K562 (cell line): Measurements from ENCODE around the gene RAB12. TPM values are rescaled to one million over a fixed set of nuclear protein-coding genes. Genes with fewer than 3 reads are reported as not detected.

Source experiments
- CBFB ChIP-seq: sonication (generic); formaldehyde crosslinking; IDR thresholded peaks from 2 replicates; pipeline ENCODE4 v1.4.0; 2020; ENCODE audit warnings: mild to moderate bottlenecking, missing genetic modification reagents
- E2F8 ChIP-seq: fragments of 450-650 bp; IDR thresholded peaks from 2 replicates; pipeline ENCODE4 v1.7.1; 2018; ENCODE audit warnings: mild to moderate bottlenecking, low read depth; ENCODE audit not compliant: partially characterized antibody
- ETV6 ChIP-seq, 3 experiments: fragments of 150-350 bp in 1 of 3; sonication (generic) in 1 of 3; formaldehyde crosslinking in 1 of 3; IDR thresholded peaks; 2 replicates each; pipeline versions ENCODE4 v1.6.1 to v1.8.0; 2014 to 2022; ENCODE audit warnings: borderline replicate concordance in 2 of 3, low read depth in 2 of 3, antibody characterized with exemption in 1 of 3, low read length in 1 of 3, mild to moderate bottlenecking in 1 of 3, missing genetic modification reagents in 1 of 3
- HCFC1 ChIP-seq: IDR thresholded peaks from 2 replicates; pipeline ENCODE4 v1.6.1; 2012; ENCODE audit warnings: low read depth, low read length, improper control_type of control experiment
- NFE2L1 ChIP-seq: fragments of 450-650 bp; IDR thresholded peaks from 2 replicates; pipeline ENCODE4 v1.6.1; 2016; ENCODE audit warnings: missing genetic modification characterization, low read depth, mild to moderate bottlenecking, missing compliant biosample characterization, moderate library complexity, borderline replicate concordance
- NRF1 ChIP-seq, 2 experiments: fragments of 450-650 bp; IDR thresholded peaks in 1 of 2; conservative IDR thresholded peaks in 1 of 2; 2 replicates each; pipeline ENCODE4 v1.6.1; 2014; ENCODE audit warnings: mild to moderate bottlenecking in 2 of 2
- RB1 ChIP-seq: fragments of 450-650 bp; IDR thresholded peaks from 2 replicates; pipeline ENCODE4 v1.6.1; 2017; ENCODE audit warnings: low read depth, mild to moderate bottlenecking
- SIN3B ChIP-seq: fragments of 450-650 bp; IDR thresholded peaks from 2 replicates; pipeline ENCODE4 v1.6.1; 2017; ENCODE audit warnings: low read depth, mild to moderate bottlenecking, moderate library complexity
- TAF9B ChIP-seq: fragments of 450-650 bp; IDR thresholded peaks from 2 replicates; pipeline ENCODE4 v1.6.1; 2018; ENCODE audit warnings: mild to moderate bottlenecking; ENCODE audit not compliant: partially characterized antibody
- ZBTB33 ChIP-seq: sonication (generic); formaldehyde crosslinking; IDR thresholded peaks from 2 replicates; pipeline ENCODE4 v1.8.1; 2023; ENCODE audit warnings: mild to moderate bottlenecking, missing genetic modification reagents
- ZNF277 ChIP-seq: fragments of 250-450 bp; sonication (Bioruptor Pico); IDR thresholded peaks from 2 replicates; pipeline ENCODE4 v1.8.0; 2022; ENCODE audit warnings: inconsistent platforms, mild to moderate bottlenecking, moderate library complexity, borderline replicate concordance
- polyA plus RNA-seq, 8 experiments: library from polyadenylated mRNA; depleted of rRNA in 4 of 8; stranded (reverse) in 5 of 8; unstranded in 3 of 8; fragments of >200 nt; fragmentation: Nextera tagmentation in 2 of 8; fragmentation: Illumina TruSeq in 1 of 8; extraction: Ambion mirVana in 2 of 8; extraction: Trizol in 1 of 8; gene quantifications; 2 replicates each; pipeline versions ENCODE4 v1.2.1 to v1.2.3, GENCODE V29; 2011 to 2014; ENCODE audit warnings: inconsistent platforms in 1 of 8, missing spikeins in 1 of 8
- total RNA-seq, 7 experiments: library from RNA; depleted of rRNA in 6 of 7; stranded (reverse); fragments of >200 nt in 6 of 7; fragmentation: Illumina TruSeq in 2 of 7; extraction: Trizol in 2 of 7; gene quantifications; 2 replicates each; pipeline versions ENCODE4 v1.2.1 to v1.2.3, GENCODE V29; 2011 to 2021; ENCODE audit warnings: low replicate concordance in 1 of 7
- TF ChIP-seq, protein P1 (sequence below), 3 experiments: fragments of 200-800 bp in 1 of 3; fragments of 250-450 bp in 1 of 3; fragments of 450-650 bp in 1 of 3; sonication (Bioruptor Pico) in 1 of 3; sonication (Bioruptor generic) in 1 of 3; formaldehyde crosslinking in 1 of 3; IDR thresholded peaks; 2 replicates each; pipeline versions ENCODE4 v1.6.1 to v1.8.0; 2016 to 2022; ENCODE audit warnings: mild to moderate bottlenecking in 2 of 3, missing genetic modification characterization in 2 of 3, missing compliant biosample characterization in 1 of 3, moderate library complexity in 1 of 3
- TF ChIP-seq, protein P2 (sequence below): fragments of 450-650 bp; IDR thresholded peaks from 2 replicates; pipeline ENCODE4 v1.6.1; 2016; ENCODE audit warnings: antibody characterized with exemption

Gene RAB12
- total and polyA plus RNA-seq, 9 of the 15 experiments (the other 6 are each of a cell fraction or from before 2014, with no cell fraction given) = 0.48 to 21.6 (median 18.8) TPM

DNA sequence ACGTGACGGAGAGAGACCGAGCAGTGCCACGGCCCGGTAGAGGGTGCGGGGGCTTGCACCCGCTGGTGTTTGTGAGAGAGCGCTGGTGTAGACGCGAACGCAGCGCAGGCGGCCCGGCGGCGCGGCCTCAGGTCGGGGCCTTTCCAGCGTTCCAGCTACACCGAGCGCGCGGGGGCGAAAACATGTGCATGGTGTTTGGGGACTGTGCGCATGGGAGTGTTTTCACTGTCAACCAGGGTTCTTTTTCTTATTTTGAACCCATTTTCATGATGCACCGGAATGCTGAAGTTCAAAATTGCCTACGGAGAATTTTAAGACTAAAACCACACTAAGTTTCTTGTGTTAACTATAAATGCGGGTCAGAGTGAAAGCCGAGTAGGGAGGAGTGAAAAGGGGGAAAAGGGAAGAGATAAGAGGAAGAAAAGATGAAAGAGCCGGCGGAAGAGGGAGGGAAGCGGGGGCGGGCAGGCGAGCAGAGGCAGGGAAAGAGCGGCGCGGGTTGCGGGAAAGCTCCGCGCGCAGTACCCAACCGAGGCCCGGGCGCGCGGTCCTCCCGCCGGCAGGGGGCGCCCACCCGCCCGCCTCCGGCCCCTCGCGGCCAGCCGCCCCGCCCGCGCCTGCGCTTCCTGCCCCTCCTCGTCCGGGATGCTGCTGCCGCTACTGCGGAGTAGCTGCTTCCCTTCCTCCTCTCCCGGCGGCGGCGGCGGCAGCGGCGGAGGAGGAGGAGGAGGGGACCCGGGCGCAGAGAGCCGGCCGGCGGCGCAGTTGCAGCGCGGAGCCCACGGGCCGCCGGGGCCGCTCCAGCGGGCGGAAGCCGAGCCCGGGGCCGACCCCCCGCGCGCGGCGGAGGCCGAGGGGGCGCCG, at the start of gene RAB12 (continued):
- TF ChIP-seq E2F8 (peak; percentile 31), TAF9B (no peak), ETV6 (IDR thresholded peaks at IDR 0.05; ENCODE audit: borderline replicate concordance in 1 of 2, low read depth in 2 of 2, low read length in 1 of 2) (peak; percentile 75 to 90; a peak in 3 of 4 replicates), ETV6 (CRISPR knock-in tag; IDR thresholded peaks at IDR 0.05; ENCODE audit: borderline replicate concordance) (no peak), SIN3B (peak; percentile 81), ZNF277 (CRISPR knock-in tag) (no peak), NRF1 (conservative IDR thresholded peaks at IDR 0.05 in 1 of 2, IDR thresholded peaks at IDR 0.05 in 1 of 2) (peak; percentile 67 to 81; a peak in 3 of 4 replicates), NFE2L1 (tag) (no peak), ZBTB33 (peak; percentile 66; the same call in 1 of the 2 replicates), RB1 (peak; percentile 98), CBFB (no peak), HCFC1 (peak; percentile 66)
- TF ChIP-seq, protein P1, sequence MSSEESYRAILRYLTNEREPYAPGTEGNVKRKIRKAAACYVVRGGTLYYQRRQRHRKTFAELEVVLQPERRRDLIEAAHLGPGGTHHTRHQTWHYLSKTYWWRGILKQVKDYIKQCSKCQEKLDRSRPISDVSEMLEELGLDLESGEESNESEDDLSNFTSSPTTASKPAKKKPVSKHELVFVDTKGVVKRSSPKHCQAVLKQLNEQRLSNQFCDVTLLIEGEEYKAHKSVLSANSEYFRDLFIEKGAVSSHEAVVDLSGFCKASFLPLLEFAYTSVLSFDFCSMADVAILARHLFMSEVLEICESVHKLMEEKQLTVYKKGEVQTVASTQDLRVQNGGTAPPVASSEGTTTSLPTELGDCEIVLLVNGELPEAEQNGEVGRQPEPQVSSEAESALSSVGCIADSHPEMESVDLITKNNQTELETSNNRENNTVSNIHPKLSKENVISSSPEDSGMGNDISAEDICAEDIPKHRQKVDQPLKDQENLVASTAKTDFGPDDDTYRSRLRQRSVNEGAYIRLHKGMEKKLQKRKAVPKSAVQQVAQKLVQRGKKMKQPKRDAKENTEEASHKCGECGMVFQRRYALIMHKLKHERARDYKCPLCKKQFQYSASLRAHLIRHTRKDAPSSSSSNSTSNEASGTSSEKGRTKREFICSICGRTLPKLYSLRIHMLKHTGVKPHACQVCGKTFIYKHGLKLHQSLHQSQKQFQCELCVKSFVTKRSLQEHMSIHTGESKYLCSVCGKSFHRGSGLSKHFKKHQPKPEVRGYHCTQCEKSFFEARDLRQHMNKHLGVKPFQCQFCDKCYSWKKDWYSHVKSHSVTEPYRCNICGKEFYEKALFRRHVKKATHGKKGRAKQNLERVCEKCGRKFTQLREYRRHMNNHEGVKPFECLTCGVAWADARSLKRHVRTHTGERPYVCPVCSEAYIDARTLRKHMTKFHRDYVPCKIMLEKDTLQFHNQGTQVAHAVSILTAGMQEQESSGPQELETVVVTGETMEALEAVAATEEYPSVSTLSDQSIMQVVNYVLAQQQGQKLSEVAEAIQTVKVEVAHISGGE (CRISPR knock-in tag; IDR thresholded peaks at IDR 0.05) = peak in 1 of 3 experiments; percentile 87; a peak in 2 of 6 replicates
- TF ChIP-seq, protein P2, sequence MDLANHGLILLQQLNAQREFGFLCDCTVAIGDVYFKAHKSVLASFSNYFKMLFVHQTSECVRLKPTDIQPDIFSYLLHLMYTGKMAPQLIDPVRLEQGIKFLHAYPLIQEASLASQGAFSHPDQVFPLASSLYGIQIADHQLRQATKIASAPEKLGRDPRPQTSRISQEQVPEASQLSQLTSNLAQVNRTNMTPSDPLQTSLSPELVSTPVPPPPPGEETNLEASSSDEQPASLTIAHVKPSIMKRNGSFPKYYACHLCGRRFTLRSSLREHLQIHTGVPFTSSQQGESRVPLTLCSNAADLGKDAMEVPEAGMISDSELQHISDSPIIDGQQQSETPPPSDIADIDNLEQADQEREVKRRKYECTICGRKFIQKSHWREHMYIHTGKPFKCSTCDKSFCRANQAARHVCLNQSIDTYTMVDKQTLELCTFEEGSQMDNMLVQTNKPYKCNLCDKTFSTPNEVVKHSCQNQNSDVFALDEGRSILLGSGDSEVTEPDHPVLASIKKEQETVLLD = peak; percentile 34; the same call in 1 of the 2 replicates
